GM23338 (cell line): ENCODE measurements around the gene CABP4. TPM values are rescaled to one million over a fixed set of nuclear protein-coding genes. Genes with fewer than 3 reads are reported as not detected.

Source experiments
- ATAC-seq: fragments of 200-7000 bp; cut with Tn5 transposase; 3 replicates; pipeline ENCODE4 v1.9.1; 2020
- DNase-seq: peaks from one replicate; pipeline ENCODE4 v3.0.0-alpha.2; 2015; ENCODE audit warnings: low spot score
- H2AFZ ChIP-seq: fragments of 200-600 bp; sonication (generic); 2 replicates; pipeline ENCODE4 v1.8.0; 2016; ENCODE audit warnings: antibody characterized with exemption, mild to moderate bottlenecking, moderate library complexity
- H3F3A ChIP-seq: fragments of 200-600 bp; sonication (generic); replicated peaks from 2 replicates; pipeline ENCODE4 v1.8.0; 2017; ENCODE audit warnings: antibody characterized with exemption, mixed run types, low read depth
- H3K27ac ChIP-seq: fragments of 200-600 bp; sonication (generic); 2 replicates; pipeline ENCODE4 v1.6.1; 2016; ENCODE audit warnings: low read depth
- H3K27me3 ChIP-seq: fragments of 200-600 bp; sonication (generic); 2 replicates; pipeline ENCODE4 v1.8.0; 2016; ENCODE audit warnings: mild to moderate bottlenecking, mixed run types, moderate library complexity; ENCODE audit not compliant: insufficient read depth
- H3K36me3 ChIP-seq: fragments of 200-600 bp; sonication (generic); 2 replicates; pipeline ENCODE4 v1.8.0; 2016; ENCODE audit warnings: mild to moderate bottlenecking; ENCODE audit not compliant: insufficient read depth
- H3K4me1 ChIP-seq: fragments of 200-600 bp; sonication (generic); 2 replicates; pipeline ENCODE4 v1.8.0; 2016; ENCODE audit warnings: mild to moderate bottlenecking, moderate library complexity; ENCODE audit not compliant: insufficient read depth
- H3K4me2 ChIP-seq: fragments of 200-600 bp; sonication (generic); 2 replicates; pipeline ENCODE4 v1.7.1; 2017; ENCODE audit warnings: mixed run types
- H3K4me3 ChIP-seq: fragments of 200-600 bp; sonication (generic); 2 replicates; pipeline ENCODE4 v1.6.1; 2016; ENCODE audit warnings: mixed run types
- H3K79me2 ChIP-seq: fragments of 200-600 bp; sonication (generic); replicated peaks from 2 replicates; pipeline ENCODE4 v1.8.0; 2017; ENCODE audit warnings: mild to moderate bottlenecking; ENCODE audit not compliant: insufficient read depth
- H3K9me2 ChIP-seq: fragments of 200-600 bp; sonication (generic); 2 replicates; pipeline ENCODE4 v1.8.0; 2017; ENCODE audit not compliant: insufficient read depth
- H4K20me1 ChIP-seq: fragments of 200-600 bp; sonication (generic); replicated peaks from 2 replicates; pipeline ENCODE4 v1.8.0; 2017; ENCODE audit warnings: mild to moderate bottlenecking; ENCODE audit not compliant: insufficient read depth
- H3K27ac Mint-ChIP-seq: 2 replicates; pipeline ENCODE4 v1.8.0; 2020; ENCODE audit warnings: inconsistent platforms, mild to moderate bottlenecking, moderate library complexity, mixed read lengths
- H3K27me3 Mint-ChIP-seq: 3 replicates; pipeline ENCODE4 v1.8.0; 2022; ENCODE audit warnings: low read depth, mild to moderate bottlenecking, moderate library complexity, mixed read lengths, inconsistent platforms; ENCODE audit not compliant: insufficient read depth, poor library complexity
- H3K36me3 Mint-ChIP-seq: 3 replicates; pipeline ENCODE4 v1.8.0; 2021; ENCODE audit warnings: low read depth, mild to moderate bottlenecking, inconsistent platforms, moderate library complexity, mixed read lengths
- H3K4me1 Mint-ChIP-seq: 3 replicates; pipeline ENCODE4 v1.8.0; 2020; ENCODE audit warnings: mild to moderate bottlenecking, inconsistent platforms, mixed read lengths
- H3K4me3 Mint-ChIP-seq: 3 replicates; pipeline ENCODE4 v1.8.0; 2021; ENCODE audit warnings: moderate library complexity, mild to moderate bottlenecking, inconsistent platforms, mixed read lengths
- H3K9me3 Mint-ChIP-seq: 3 replicates; pipeline ENCODE4 v1.8.0; 2020; ENCODE audit warnings: moderate library complexity, mild to moderate bottlenecking, inconsistent platforms, mixed read lengths
- CREB1 ChIP-seq: fragments of 250-450 bp; sonication (Bioruptor Pico); IDR thresholded peaks from 2 replicates; pipeline ENCODE4 v1.5.0; 2020; ENCODE audit warnings: low read depth, mild to moderate bottlenecking, moderate library complexity
- EZH2 ChIP-seq: fragments of 200-600 bp; sonication (generic); IDR thresholded peaks from one replicate; pipeline ENCODE4 v1.8.0; 2017; ENCODE audit warnings: antibody characterized with exemption, mild to moderate bottlenecking, low read depth; ENCODE audit not compliant: unreplicated experiment
- EZH2phosphoT487 ChIP-seq: fragments of 200-600 bp; sonication (generic); IDR thresholded peaks from one replicate; pipeline ENCODE4 v1.8.1; 2018; ENCODE audit warnings: antibody characterized with exemption; ENCODE audit not compliant: unreplicated experiment
- JUNB ChIP-seq: IDR thresholded peaks from one replicate; pipeline ENCODE4 v1.6.1; 2016; ENCODE audit warnings: antibody characterized with exemption; ENCODE audit not compliant: unreplicated experiment
- NANOG ChIP-seq: IDR thresholded peaks from 2 replicates; pipeline ENCODE4 v1.6.1; 2016; ENCODE audit warnings: antibody characterized with exemption, borderline replicate concordance
- ZNF331 ChIP-seq: fragments of 250-450 bp; sonication (Bioruptor Pico); IDR thresholded peaks from 2 replicates; pipeline ENCODE4 v1.5.0; 2020; ENCODE audit warnings: low read depth, mild to moderate bottlenecking, moderate library complexity
- polyA plus RNA-seq: library from polyadenylated mRNA; unstranded; fragments of >200 nt; fragmentation: Nextera tagmentation; extraction: Ambion mirVana; gene quantifications from 2 replicates; pipeline ENCODE4 v1.2.1, GENCODE V29; 2016
- total RNA-seq: library from RNA; depleted of rRNA; stranded (reverse); fragments of >200 nt; shearing (Covaris generic); gene quantifications from 2 replicates; pipeline ENCODE4 v1.2.3, GENCODE V29; 2014
- TF ChIP-seq, protein P1 (sequence below): IDR thresholded peaks from one replicate; pipeline ENCODE4 v1.6.1; 2018; ENCODE audit warnings: antibody characterized with exemption; ENCODE audit not compliant: unreplicated experiment
- TF ChIP-seq, protein P2 (sequence below), 2 experiments: fragments of 200-600 bp in 1 of 2; sonication (generic) in 1 of 2; conservative IDR thresholded peaks; 2 replicates each; pipeline versions ENCODE4 v1.5.1 to v1.6.1; 2016 to 2017; ENCODE audit warnings: antibody characterized with exemption in 2 of 2, low read depth in 2 of 2, mild to moderate bottlenecking in 2 of 2, moderate library complexity in 1 of 2
- TF ChIP-seq, protein P3 (sequence below): IDR thresholded peaks from 2 replicates; pipeline ENCODE4 v1.6.1; 2016; ENCODE audit warnings: antibody characterized with exemption
- TF ChIP-seq, protein P4 (sequence below): fragments of 250-450 bp; sonication (Bioruptor Pico); IDR thresholded peaks from 2 replicates; pipeline ENCODE4 v1.5.0; 2020; ENCODE audit warnings: mild to moderate bottlenecking, moderate library complexity

CABP4 gene
- total and polyA plus RNA-seq, 2 experiments from 2014 or later, result 0.28 TPM; not detected in 1

DNA sequence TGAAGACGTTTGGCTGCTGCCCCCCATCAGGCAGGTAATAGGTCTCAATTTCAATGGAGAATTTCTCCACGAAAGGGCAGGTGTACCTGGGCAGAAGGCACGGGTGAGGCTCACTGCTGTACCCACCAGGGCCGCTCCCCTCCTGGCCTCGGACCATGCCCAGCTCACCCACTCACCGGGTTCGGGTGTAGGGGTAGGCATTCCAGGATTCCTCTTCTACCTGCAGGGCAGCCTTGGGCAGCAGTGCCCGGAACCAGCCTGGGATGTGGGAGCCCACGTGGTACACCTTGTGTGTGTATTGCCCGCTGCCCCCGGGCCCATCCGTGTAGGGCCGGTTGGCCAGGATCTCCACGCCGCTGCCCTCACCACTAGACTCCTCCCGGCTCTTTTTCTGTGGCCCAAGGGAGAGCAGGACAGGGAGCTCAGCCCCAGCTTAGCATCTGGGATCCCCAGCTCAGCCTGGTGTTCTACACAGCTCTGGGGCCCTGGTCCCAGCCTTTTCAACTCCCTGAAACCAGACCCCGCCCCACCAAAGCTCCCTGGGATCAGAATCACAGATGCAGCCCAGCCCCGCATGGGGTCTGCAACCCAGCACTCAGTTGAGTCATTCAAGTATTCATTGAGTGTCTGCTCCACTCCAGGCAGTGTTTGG, 47.3 kb downstream of the CABP4 start (continued):
- TF ChIP-seq, protein P1, sequence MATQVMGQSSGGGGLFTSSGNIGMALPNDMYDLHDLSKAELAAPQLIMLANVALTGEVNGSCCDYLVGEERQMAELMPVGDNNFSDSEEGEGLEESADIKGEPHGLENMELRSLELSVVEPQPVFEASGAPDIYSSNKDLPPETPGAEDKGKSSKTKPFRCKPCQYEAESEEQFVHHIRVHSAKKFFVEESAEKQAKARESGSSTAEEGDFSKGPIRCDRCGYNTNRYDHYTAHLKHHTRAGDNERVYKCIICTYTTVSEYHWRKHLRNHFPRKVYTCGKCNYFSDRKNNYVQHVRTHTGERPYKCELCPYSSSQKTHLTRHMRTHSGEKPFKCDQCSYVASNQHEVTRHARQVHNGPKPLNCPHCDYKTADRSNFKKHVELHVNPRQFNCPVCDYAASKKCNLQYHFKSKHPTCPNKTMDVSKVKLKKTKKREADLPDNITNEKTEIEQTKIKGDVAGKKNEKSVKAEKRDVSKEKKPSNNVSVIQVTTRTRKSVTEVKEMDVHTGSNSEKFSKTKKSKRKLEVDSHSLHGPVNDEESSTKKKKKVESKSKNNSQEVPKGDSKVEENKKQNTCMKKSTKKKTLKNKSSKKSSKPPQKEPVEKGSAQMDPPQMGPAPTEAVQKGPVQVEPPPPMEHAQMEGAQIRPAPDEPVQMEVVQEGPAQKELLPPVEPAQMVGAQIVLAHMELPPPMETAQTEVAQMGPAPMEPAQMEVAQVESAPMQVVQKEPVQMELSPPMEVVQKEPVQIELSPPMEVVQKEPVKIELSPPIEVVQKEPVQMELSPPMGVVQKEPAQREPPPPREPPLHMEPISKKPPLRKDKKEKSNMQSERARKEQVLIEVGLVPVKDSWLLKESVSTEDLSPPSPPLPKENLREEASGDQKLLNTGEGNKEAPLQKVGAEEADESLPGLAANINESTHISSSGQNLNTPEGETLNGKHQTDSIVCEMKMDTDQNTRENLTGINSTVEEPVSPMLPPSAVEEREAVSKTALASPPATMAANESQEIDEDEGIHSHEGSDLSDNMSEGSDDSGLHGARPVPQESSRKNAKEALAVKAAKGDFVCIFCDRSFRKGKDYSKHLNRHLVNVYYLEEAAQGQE, result no peak
- TF ChIP-seq, protein P2, sequence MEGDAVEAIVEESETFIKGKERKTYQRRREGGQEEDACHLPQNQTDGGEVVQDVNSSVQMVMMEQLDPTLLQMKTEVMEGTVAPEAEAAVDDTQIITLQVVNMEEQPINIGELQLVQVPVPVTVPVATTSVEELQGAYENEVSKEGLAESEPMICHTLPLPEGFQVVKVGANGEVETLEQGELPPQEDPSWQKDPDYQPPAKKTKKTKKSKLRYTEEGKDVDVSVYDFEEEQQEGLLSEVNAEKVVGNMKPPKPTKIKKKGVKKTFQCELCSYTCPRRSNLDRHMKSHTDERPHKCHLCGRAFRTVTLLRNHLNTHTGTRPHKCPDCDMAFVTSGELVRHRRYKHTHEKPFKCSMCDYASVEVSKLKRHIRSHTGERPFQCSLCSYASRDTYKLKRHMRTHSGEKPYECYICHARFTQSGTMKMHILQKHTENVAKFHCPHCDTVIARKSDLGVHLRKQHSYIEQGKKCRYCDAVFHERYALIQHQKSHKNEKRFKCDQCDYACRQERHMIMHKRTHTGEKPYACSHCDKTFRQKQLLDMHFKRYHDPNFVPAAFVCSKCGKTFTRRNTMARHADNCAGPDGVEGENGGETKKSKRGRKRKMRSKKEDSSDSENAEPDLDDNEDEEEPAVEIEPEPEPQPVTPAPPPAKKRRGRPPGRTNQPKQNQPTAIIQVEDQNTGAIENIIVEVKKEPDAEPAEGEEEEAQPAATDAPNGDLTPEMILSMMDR (conservative IDR thresholded peaks at IDR 0.05; ENCODE audit: low read depth in 2 of 2), result no peak
- no peak for TF ChIP-seq JUNB

DNA sequence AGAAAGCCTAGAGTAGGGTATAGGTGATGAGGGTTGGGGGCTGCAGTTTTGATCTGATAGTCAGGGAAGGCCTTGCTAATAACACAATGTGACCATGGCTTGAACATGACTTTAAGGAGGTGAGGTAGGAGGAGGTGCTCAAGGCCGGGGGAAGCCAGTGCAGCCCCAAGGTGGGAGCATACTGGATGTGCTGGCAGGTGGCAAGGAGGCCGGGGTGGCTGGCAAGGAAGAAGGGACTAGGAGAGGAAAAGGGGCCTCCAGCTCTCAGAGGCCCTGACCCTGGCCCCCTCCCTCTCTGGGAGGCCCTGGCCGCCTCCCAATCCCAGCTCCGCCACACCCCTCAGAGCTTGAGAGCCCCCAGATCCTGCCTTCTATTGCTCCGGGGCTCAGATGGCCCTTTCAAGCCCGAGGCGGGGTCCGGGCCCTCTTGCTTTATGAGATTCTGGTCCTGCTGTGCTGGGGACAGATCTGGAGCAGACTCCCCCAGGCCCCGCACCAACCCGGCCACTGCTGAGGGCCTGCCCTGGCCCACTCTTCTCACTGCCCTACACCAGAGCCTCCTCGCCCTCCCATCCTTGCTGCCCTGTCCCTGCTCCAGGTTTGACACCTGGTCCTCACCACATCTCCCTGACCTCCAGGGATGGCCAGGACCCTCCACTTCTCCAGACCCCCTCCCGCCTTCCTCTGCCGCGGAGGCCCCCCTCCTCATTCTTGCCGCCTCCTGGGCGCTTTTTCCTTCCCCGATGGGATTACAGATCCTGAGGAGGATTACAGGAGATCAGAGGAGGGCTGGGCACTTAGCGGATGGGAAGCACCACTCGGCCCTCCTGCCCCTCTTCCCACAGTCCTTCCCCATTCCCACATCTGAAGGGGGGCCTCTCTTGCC, 48.2 kb downstream of the CABP4 start:
- Histone ChIP-seq H3K4me2 (peak overlapping the region; percentile 95), H3K4me1 (peaks cover 21% of the 10 kb centered on the region), H3K79me2 (peaks cover 5% of the 10 kb centered on the region; the same call in 1 of the 2 replicates), H3K27me3 (no peaks in the 10 kb centered on the region; the same call in 1 of the 2 replicates), H3K36me3 (peaks cover 4% of the 10 kb centered on the region; the same call in 1 of the 2 replicates), H3K4me3 (peak overlapping the region; percentile 91), H3F3A (peaks cover 16% of the 10 kb centered on the region; the same call in 1 of the 2 replicates), H3K27ac (no peak overlapping the region), H3K9me2 (no peaks in the 10 kb centered on the region), H2AFZ (no peak overlapping the region), H4K20me1 (peaks cover 15% of the 10 kb centered on the region)
- Mint-ChIP-seq H3K27ac (no peak overlapping the region), H3K36me3 (peaks cover 16% of the 10 kb centered on the region), H3K9me3 (no peaks in the 10 kb centered on the region; the same call in 2 of the 3 replicates), H3K27me3 (peaks cover 18% of the 10 kb centered on the region), H3K4me3 (peak overlapping the region; percentile 62), H3K4me1 (peaks cover 23% of the 10 kb centered on the region)
- DNase-seq, result no peak
- ATAC-seq, result no peak
- TF ChIP-seq NANOG (no peak), EZH2 (no peak), EZH2phosphoT487 (no peak), CREB1 (CRISPR knock-in tag) (no peak), ZNF331 (CRISPR knock-in tag) (no peak)
- TF ChIP-seq, protein P3, sequence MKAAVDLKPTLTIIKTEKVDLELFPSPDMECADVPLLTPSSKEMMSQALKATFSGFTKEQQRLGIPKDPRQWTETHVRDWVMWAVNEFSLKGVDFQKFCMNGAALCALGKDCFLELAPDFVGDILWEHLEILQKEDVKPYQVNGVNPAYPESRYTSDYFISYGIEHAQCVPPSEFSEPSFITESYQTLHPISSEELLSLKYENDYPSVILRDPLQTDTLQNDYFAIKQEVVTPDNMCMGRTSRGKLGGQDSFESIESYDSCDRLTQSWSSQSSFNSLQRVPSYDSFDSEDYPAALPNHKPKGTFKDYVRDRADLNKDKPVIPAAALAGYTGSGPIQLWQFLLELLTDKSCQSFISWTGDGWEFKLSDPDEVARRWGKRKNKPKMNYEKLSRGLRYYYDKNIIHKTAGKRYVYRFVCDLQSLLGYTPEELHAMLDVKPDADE, result no peak
- TF ChIP-seq, protein P4, sequence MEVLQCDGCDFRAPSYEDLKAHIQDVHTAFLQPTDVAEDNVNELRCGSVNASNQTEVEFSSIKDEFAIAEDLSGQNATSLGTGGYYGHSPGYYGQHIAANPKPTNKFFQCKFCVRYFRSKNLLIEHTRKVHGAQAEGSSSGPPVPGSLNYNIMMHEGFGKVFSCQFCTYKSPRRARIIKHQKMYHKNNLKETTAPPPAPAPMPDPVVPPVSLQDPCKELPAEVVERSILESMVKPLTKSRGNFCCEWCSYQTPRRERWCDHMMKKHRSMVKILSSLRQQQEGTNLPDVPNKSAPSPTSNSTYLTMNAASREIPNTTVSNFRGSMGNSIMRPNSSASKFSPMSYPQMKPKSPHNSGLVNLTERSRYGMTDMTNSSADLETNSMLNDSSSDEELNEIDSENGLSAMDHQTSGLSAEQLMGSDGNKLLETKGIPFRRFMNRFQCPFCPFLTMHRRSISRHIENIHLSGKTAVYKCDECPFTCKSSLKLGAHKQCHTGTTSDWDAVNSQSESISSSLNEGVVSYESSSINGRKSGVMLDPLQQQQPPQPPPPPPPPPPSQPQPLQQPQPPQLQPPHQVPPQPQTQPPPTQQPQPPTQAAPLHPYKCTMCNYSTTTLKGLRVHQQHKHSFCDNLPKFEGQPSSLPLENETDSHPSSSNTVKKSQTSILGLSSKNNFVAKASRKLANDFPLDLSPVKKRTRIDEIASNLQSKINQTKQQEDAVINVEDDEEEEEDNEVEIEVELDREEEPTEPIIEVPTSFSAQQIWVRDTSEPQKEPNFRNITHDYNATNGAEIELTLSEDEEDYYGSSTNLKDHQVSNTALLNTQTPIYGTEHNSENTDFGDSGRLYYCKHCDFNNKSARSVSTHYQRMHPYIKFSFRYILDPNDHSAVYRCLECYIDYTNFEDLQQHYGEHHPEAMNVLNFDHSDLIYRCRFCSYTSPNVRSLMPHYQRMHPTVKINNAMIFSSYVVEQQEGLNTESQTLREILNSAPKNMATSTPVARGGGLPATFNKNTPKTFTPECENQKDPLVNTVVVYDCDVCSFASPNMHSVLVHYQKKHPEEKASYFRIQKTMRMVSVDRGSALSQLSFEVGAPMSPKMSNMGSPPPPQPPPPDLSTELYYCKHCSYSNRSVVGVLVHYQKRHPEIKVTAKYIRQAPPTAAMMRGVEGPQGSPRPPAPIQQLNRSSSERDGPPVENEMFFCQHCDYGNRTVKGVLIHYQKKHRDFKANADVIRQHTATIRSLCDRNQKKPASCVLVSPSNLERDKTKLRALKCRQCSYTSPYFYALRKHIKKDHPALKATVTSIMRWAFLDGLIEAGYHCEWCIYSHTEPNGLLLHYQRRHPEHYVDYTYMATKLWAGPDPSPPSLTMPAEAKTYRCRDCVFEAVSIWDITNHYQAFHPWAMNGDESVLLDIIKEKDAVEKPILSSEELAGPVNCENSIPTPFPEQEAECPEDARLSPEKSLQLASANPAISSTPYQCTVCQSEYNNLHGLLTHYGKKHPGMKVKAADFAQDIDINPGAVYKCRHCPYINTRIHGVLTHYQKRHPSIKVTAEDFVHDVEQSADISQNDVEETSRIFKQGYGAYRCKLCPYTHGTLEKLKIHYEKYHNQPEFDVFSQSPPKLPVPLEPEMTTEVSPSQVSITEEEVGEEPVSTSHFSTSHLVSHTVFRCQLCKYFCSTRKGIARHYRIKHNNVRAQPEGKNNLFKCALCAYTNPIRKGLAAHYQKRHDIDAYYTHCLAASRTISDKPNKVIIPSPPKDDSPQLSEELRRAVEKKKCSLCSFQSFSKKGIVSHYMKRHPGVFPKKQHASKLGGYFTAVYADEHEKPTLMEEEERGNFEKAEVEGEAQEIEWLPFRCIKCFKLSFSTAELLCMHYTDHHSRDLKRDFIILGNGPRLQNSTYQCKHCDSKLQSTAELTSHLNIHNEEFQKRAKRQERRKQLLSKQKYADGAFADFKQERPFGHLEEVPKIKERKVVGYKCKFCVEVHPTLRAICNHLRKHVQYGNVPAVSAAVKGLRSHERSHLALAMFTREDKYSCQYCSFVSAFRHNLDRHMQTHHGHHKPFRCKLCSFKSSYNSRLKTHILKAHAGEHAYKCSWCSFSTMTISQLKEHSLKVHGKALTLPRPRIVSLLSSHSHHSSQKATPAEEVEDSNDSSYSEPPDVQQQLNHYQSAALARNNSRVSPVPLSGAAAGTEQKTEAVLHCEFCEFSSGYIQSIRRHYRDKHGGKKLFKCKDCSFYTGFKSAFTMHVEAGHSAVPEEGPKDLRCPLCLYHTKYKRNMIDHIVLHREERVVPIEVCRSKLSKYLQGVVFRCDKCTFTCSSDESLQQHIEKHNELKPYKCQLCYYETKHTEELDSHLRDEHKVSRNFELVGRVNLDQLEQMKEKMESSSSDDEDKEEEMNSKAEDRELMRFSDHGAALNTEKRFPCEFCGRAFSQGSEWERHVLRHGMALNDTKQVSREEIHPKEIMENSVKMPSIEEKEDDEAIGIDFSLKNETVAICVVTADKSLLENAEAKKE, result no peak
